Pons (tissue), 1 donor: ENCODE data around the gene DAP.

Source experiments
- DNase-seq: peaks from one replicate; pipeline ENCODE4 v3.0.0-alpha.2; 2016; ENCODE audit warnings: low spot score

DAP gene

GRCh38 chr5:10689391-10690081 is 71.5 kb downstream of the DAP start:
- no peak for DNase-seq

- no peak for DNase-seq
These were observed 72.3 kb downstream of the DAP start for GRCh38 chr5:10688651-10689171.

GRCh38 chr5:10686890-10687289 is 74.1 kb downstream of the DAP start:
- DNase-seq = no peak

GRCh38 chr5:10685115-10685521 is 75.9 kb downstream of the DAP start:
- no peak for DNase-seq

GRCh38 chr5:10684303-10685086 is 76.5 kb downstream of the DAP start:
- DNase-seq = no peak

GRCh38 chr5:10682801-10683525 is 78.1 kb downstream of the DAP start:
- DNase-seq = no peak

- no peak for DNase-seq
These were observed 79.0 kb downstream of the DAP start for GRCh38 chr5:10681731-10682679.

- DNase-seq = no peak
These were observed 80.1 kb downstream of the DAP start for GRCh38 chr5:10680876-10681481.

- no peak for DNase-seq
These were observed 81.6 kb downstream of the DAP start for GRCh38 chr5:10679336-10679988.

- no peak for DNase-seq
These were observed 82.8 kb downstream of the DAP start for GRCh38 chr5:10678244-10678643.

- DNase-seq = no peak
These were observed 83.5 kb downstream of the DAP start for GRCh38 chr5:10677533-10677932.

GRCh38 chr5:10676946-10677345 is 84.1 kb downstream of the DAP start:
- no peak for DNase-seq

- no peak for DNase-seq
These were observed 84.8 kb downstream of the DAP start for GRCh38 chr5:10676224-10676623.

- no peak for DNase-seq
These were observed 85.8 kb downstream of the DAP start for GRCh38 chr5:10675177-10675700.

- DNase-seq = no peak
These were observed 86.5 kb downstream of the DAP start for GRCh38 chr5:10674582-10674981.

GRCh38 chr5:10674096-10674495 is 86.9 kb downstream of the DAP start:
- DNase-seq = no peak

- DNase-seq = no peak
These were observed 87.6 kb downstream of the DAP start for GRCh38 chr5:10673407-10673806.

- DNase-seq = no peak
These were observed 88.0 kb downstream of the DAP start for GRCh38 chr5:10673017-10673389.

GRCh38 chr5:10672146-10673016 is 88.7 kb downstream of the DAP start:
- DNase-seq = no peak
